ENCODE measurements around the gene DSTYK.
"Not testable (repeated sequence)": the region's sequence is repeated elsewhere in the genome, so short reads cannot be mapped to it uniquely, and the experiment has no call there.

DSTYK gene

GRCh38 chr1:205240569-205240968 is 29.1 kb upstream of the DSTYK start:
- no peak for DNase-seq (ENCODE audit: low spot score)

- DNase-seq (ENCODE audit: low spot score) = no peak
These were observed 28.6 kb upstream of the DSTYK start for GRCh38 chr1:205240118-205240517.

- DNase-seq (ENCODE audit: low spot score) = no peak
These were observed 27.6 kb upstream of the DSTYK start for GRCh38 chr1:205239078-205239477.

GRCh38 chr1:205237526-205238484 is 26.3 kb upstream of the DSTYK start:
- DNase-seq (ENCODE audit: low spot score) = peak; percentile 72

GRCh38 chr1:205236951-205237475 is 25.5 kb upstream of the DSTYK start:
- DNase-seq (ENCODE audit: low spot score) = no peak

- DNase-seq (ENCODE audit: low spot score) = no peak
These were observed 25.0 kb upstream of the DSTYK start for GRCh38 chr1:205236526-205236925.

GRCh38 chr1:205235951-205236350 is 24.4 kb upstream of the DSTYK start:
- no peak for DNase-seq (ENCODE audit: low spot score)

- DNase-seq (ENCODE audit: low spot score) = not testable (repeated sequence)
These were observed 22.5 kb upstream of the DSTYK start for GRCh38 chr1:205233986-205234385.

- DNase-seq (ENCODE audit: low spot score) = no peak
These were observed 21.5 kb upstream of the DSTYK start for GRCh38 chr1:205232945-205233397.

GRCh38 chr1:205232127-205232820 is 20.8 kb upstream of the DSTYK start:
- DNase-seq (ENCODE audit: low spot score) = no peak

GRCh38 chr1:205230982-205231381 is 19.5 kb upstream of the DSTYK start:
- DNase-seq (ENCODE audit: low spot score) = no peak

GRCh38 chr1:205229916-205230700 is 18.6 kb upstream of the DSTYK start:
- no peak for DNase-seq (ENCODE audit: low spot score)

GRCh38 chr1:205229399-205229871 is 17.9 kb upstream of the DSTYK start:
- peak; percentile 88 for DNase-seq (ENCODE audit: low spot score)

- DNase-seq (ENCODE audit: low spot score) = no peak
These were observed 16.6 kb upstream of the DSTYK start for GRCh38 chr1:205228093-205228521.

GRCh38 chr1:205227584-205228013 is 16.1 kb upstream of the DSTYK start, which contains the start of gene TMCC2:
Gene TMCC2, plus strand, starts transcription at chr1:205227946. Its CDS starts 619 bp downstream, at chr1:205228565.
- DNase-seq (ENCODE audit: low spot score) = peak; percentile 96

- DNase-seq (ENCODE audit: low spot score) = no peak
These were observed 15.5 kb upstream of the DSTYK start for GRCh38 chr1:205226868-205227583.

- DNase-seq (ENCODE audit: low spot score) = no peak
These were observed 14.6 kb upstream of the DSTYK start for GRCh38 chr1:205225901-205226765.

GRCh38 chr1:205224736-205225135 is 13.2 kb upstream of the DSTYK start:
- DNase-seq (ENCODE audit: low spot score) = no peak

GRCh38 chr1:205220421-205220820 is 8.9 kb upstream of the DSTYK start:
- no peak for DNase-seq (ENCODE audit: low spot score)

- DNase-seq (ENCODE audit: low spot score) = no peak
These were observed 5.9 kb upstream of the DSTYK start for GRCh38 chr1:205217418-205217817.

Data from putamen (tissue), 1 donor.